HG03139 (cell line): Measurements from ENCODE around the gene BMP4.

ENCODE experiments used
- ATAC-seq: cut with Tn5 transposase; IDR thresholded peaks from one replicate; pipeline ENCODE4 v1.9.1; 2021; ENCODE audit not compliant: unreplicated experiment

Gene BMP4

DNA sequence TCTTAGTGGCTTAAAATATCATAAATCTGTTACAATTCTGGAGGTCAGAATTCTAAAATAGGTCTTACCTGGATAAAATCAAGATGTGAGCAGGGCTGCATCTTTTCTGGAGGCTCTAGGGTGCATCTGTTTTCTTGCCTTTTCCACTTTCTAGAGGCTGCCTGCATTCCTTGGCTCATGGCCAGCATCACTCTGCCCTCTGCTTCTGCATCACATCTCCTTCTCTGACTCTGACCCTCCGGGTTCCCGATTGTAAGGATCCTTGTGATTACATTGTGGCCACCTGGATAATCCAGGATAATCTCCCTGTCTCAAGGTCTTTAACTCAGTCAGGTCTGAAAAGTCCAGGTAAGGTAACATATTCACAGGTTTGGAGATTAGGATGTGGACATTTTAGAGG is 11.0 kb upstream of the BMP4 start:
- no peak for ATAC-seq

GRCh38 chr14:53964249-53964648 is 7.6 kb upstream of the BMP4 start:
- no peak for ATAC-seq

GRCh38 chr14:53963320-53964227 is 6.9 kb upstream of the BMP4 start:
- ATAC-seq: no peak

- ATAC-seq: no peak
Observed at GRCh38 chr14:53962953-53963319, 6.3 kb upstream of the BMP4 start.

GRCh38 chr14:53958628-53959027 is 2.0 kb upstream of the BMP4 start:
- no peak for ATAC-seq

GRCh38 chr14:53957739-53958138 is 1.1 kb upstream of the BMP4 start:
- ATAC-seq: no peak

- ATAC-seq: no peak
Observed at GRCh38 chr14:53955671-53956426, 776 bp downstream of the BMP4 start.

DNA sequence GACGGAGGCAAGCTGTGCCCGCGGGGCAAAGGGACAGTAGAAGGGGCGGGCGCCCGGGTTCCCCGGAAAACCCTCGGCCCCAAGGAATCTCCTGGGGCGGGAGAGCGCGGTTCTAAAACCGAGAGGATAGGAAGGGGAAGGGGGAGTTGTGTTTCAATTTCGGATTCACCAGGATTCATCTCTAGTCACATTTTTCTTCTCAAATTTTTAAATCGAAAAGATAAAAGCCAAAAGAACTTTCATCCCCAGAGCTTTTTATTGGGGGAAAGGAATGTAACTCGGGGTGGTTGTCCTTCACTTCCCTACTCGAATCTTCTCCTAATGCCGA is 1.4 kb downstream of the BMP4 start:
- no peak for ATAC-seq

- ATAC-seq: no peak
Observed at GRCh38 chr14:53954551-53955228, 1.9 kb downstream of the BMP4 start.

- ATAC-seq: no peak
Observed at GRCh38 chr14:53953828-53954550, 2.6 kb downstream of the BMP4 start.

DNA sequence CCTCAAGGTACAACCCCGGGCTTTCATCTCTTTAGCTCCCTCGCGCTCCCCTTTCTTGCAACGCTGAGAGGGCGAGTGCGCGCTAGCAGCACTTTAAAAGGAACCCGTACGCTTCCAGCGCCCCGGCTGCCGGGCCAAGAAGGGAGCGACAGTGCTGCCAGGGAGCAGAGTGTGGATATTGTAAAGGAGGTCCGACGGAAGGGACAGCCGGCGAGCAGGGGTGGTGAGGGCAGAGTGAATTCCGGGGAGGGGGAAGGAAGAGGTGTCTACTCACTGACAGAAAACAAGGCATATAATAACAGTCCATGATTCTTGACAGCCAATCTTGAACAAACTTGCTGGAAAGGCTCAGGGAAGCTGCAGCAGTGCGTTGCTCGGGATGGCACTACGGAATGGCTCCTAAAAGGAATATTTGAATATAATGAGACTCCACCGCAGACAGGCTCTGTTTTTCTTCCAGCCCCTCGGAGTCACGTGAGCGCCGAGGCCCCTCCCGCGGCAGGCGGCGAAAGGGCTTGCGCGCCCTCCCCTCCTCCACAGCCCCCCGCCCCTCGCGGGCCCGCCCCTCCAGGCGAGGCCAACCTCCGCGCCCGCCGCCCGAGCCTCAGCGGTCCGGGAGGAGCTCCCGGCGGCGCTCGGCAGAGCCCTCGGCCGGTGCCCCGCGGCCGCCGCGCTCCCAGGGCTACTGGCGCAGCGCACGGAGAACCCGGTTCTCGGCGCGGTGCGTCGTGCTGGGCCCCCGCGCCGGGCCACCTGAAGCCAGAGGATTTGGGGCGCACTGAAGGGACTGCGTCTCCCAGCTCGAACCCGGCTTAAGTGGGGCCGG is 3.4 kb downstream of the BMP4 start:
- no peak for ATAC-seq

GRCh38 chr14:53952533-53952932 is 4.1 kb downstream of the BMP4 start:
- ATAC-seq: no peak

- ATAC-seq: no peak
Observed at GRCh38 chr14:53951627-53952303, 4.9 kb downstream of the BMP4 start.

- ATAC-seq: no peak
Observed at GRCh38 chr14:53951243-53951626, 5.4 kb downstream of the BMP4 start.

GRCh38 chr14:53950031-53950793 is 6.4 kb downstream of the BMP4 start:
- ATAC-seq: no peak

DNA sequence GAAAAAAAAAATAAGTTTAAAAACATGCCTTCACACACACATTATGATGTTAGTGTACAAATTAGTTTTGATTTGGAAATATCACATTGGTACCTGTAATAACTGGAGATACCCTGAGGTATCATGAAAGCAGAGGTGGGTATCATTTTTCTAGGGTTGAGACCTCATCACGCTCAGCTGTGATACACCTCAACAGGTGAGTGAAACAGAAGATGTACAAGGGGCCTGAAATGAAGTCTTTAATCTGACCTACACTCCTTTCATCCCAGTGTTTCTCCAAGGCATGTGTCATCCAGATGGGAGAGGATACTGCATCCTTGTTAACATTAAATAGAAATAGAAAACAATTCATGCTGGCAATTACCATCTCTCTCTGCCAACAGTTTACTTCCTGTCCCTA is 7.4 kb downstream of the BMP4 start:
- no peak for ATAC-seq

GRCh38 chr14:53948205-53948884 is 8.3 kb downstream of the BMP4 start:
- ATAC-seq: no peak

- no peak for ATAC-seq
Observed at GRCh38 chr14:53947452-53948204, 9.0 kb downstream of the BMP4 start.
